Measurements from ENCODE around the gene NBL1. TPM values are rescaled to one million over a fixed set of nuclear protein-coding genes. Genes with fewer than 3 reads are reported as not detected.

Gene NBL1
- total and polyA plus RNA-seq, 4 donors = 0.72 to 4.4 (median 1.7) TPM

DNA sequence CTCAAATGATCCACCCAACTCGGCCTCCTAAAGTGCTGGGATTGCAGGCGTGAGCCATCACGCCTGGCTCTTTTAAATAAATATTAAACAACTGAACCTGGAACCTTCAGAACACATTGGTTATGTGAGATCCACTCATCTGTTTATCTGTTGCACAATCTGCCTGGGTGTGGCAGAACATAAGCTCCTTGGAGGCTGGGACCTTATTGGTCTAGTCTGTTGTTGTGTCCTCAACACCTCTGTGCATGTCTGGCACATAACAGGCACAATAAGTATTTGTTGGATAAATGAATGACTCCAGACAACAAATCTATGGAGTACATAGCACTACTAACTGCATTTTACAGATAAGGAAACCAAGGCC lies 4.1 kb upstream of the NBL1 start:
- Histone ChIP-seq H3K4me1 (ENCODE audit: control insufficient read depth in 4 of 4, insufficient read depth in 4 of 4, low read length in 3 of 4) (peaks cover 3 to 12% (median 7%) of the 10 kb centered on the region in 4 donors), H3K27ac (ENCODE audit: low read depth in 1 of 2, low read length in 2 of 2) (no peak overlapping the region)
- 35% methylated on average over 3 of the region's 3 CpGs for WGBS

DNA sequence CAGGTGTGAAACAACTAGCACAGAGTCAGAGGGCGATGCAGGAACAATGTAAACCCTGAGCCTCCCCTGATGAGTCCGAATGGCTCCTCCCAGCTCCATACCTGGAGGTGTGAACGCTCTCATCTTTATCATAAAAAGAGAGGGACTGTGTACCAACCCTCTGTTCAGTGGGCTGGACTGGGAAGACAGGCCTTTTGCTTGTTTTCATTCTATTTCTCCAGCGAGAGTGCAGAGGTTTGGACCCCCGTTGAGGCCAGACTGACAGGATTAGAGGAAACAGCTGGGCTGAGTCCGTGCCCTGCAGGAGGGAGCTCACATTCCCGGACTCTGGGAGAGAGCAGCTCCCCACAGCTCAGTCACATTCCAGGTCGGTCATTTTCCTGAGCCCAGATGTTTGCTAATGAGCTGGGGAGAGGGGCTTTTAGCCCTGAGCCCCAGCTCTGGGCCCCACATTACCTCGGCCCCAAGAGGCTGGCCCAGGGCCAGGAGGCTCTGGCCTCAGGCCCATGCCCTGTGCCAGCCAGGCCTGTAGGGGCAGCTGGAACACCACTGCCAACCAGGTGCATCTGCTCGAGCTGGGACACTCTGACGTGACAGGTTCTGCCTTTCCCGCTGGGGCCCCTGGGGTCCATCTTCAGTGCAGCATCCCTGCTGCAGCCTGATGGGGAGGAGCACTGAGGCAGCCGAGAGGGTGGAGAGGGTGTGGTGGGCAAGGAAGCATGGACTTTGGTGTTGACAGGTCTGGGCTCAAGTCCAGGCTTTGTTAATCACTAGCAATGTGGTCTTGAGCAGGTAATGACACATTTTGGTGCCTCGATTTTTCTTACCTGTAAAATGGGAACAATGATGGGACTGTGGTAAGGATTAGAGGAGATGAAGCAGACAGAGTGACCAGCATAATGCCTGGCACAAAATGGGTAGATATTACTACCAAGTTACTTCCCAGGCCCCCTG lies 3.5 kb upstream of the NBL1 start:
- H3K9me3 ChIP-seq (ENCODE audit: control insufficient read depth in 4 of 4, low read length in 3 of 4) = no peaks in the 10 kb centered on the region
- no peak overlapping the region for H3K9ac ChIP-seq (ENCODE audit: low read depth in 1 of 2, low read length in 2 of 2)
- no peaks in the 10 kb centered on the region for H3K36me3 ChIP-seq (ENCODE audit: control insufficient read depth in 4 of 4, insufficient read depth in 3 of 4, low read depth in 1 of 4, low read length in 3 of 4)
- no peak for DNase-seq (ENCODE audit: low spot score)
- 47% methylated on average over 14 of the region's 14 CpGs for WGBS
- peaks cover 0 to 8% (median 0%) of the 10 kb centered on the region in 4 donors for H3K27me3 ChIP-seq (ENCODE audit: control insufficient read depth in 4 of 4, insufficient read depth in 4 of 4, low read length in 3 of 4)
- peaks cover 3 to 12% (median 8%) of the 10 kb centered on the region in 4 donors for H3K4me1 ChIP-seq (ENCODE audit: control insufficient read depth in 4 of 4, insufficient read depth in 4 of 4, low read length in 3 of 4)
- TF ChIP-seq HNF4A (conservative IDR thresholded peaks at IDR 0.05) = peak in 1 of 2 donors; percentile 40
- TF ChIP-seq JUND (IDR thresholded peaks at IDR 0.05) = no peak
- H3K4me3 ChIP-seq (ENCODE audit: low read depth in 1 of 3, low read length in 3 of 3) = no peak overlapping the region
- H3K27ac ChIP-seq (ENCODE audit: low read depth in 1 of 2, low read length in 2 of 2) = no peak overlapping the region

More for the DNA sequence above, 4.1 kb upstream of the NBL1 start:
- Histone ChIP-seq H3K27me3 (ENCODE audit: control insufficient read depth in 4 of 4, insufficient read depth in 4 of 4, low read length in 3 of 4) (peaks cover 0 to 8% (median 0%) of the 10 kb centered on the region in 4 donors), H3K36me3 (ENCODE audit: control insufficient read depth in 4 of 4, insufficient read depth in 3 of 4, low read depth in 1 of 4, low read length in 3 of 4) (no peaks in the 10 kb centered on the region), H3K4me3 (ENCODE audit: low read depth in 1 of 3, low read length in 3 of 3) (no peak overlapping the region), H3K9me3 (ENCODE audit: control insufficient read depth in 4 of 4, low read length in 3 of 4) (no peaks in the 10 kb centered on the region), H3K9ac (ENCODE audit: low read depth in 1 of 2, low read length in 2 of 2) (no peak overlapping the region)
- no peak for DNase-seq (ENCODE audit: low spot score)
- TF ChIP-seq, protein P1, sequence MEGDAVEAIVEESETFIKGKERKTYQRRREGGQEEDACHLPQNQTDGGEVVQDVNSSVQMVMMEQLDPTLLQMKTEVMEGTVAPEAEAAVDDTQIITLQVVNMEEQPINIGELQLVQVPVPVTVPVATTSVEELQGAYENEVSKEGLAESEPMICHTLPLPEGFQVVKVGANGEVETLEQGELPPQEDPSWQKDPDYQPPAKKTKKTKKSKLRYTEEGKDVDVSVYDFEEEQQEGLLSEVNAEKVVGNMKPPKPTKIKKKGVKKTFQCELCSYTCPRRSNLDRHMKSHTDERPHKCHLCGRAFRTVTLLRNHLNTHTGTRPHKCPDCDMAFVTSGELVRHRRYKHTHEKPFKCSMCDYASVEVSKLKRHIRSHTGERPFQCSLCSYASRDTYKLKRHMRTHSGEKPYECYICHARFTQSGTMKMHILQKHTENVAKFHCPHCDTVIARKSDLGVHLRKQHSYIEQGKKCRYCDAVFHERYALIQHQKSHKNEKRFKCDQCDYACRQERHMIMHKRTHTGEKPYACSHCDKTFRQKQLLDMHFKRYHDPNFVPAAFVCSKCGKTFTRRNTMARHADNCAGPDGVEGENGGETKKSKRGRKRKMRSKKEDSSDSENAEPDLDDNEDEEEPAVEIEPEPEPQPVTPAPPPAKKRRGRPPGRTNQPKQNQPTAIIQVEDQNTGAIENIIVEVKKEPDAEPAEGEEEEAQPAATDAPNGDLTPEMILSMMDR (IDR thresholded peaks at IDR 0.05; ENCODE audit: low read depth, low read length, missing input control) = no peak
- peak in 1 of 2 donors; percentile 11 for TF ChIP-seq HNF4A (conservative IDR thresholded peaks at IDR 0.05)

DNA sequence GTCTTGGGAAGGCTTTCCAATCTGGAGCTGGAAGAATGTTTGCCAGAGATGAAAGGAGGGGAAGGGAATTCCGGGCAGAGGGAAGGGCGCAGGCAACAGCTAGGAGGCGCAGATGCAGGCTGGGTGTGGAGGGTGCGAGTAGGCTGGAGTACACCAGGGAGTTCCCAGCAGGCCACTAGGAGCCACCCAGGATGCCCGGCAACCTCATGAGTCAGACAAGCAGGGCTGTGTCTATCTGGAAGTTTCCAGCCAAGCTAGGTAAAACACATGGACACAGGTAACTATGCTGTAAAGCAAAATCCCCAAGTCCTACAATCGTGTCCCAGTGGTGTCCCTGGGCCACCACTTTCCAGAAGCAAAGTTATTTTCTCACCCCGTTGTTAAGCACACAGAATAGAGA lies 990 bp upstream of the NBL1 start:
- Histone ChIP-seq H3K27me3 (ENCODE audit: control insufficient read depth in 4 of 4, insufficient read depth in 4 of 4, low read length in 3 of 4) (peaks cover 0 to 8% (median 0%) of the 10 kb centered on the region in 4 donors), H3K36me3 (ENCODE audit: control insufficient read depth in 4 of 4, insufficient read depth in 3 of 4, low read depth in 1 of 4, low read length in 3 of 4) (no peaks in the 10 kb centered on the region), H3K4me1 (ENCODE audit: control insufficient read depth in 4 of 4, insufficient read depth in 4 of 4, low read length in 3 of 4) (peaks cover 3 to 12% (median 8%) of the 10 kb centered on the region in 4 donors), H3K4me3 (ENCODE audit: low read depth in 1 of 3, low read length in 3 of 3) (no peak overlapping the region), H3K27ac (ENCODE audit: low read depth in 1 of 2, low read length in 2 of 2) (no peak overlapping the region), H3K9me3 (ENCODE audit: control insufficient read depth in 4 of 4, low read length in 3 of 4) (no peaks in the 10 kb centered on the region), H3K9ac (ENCODE audit: low read depth in 1 of 2, low read length in 2 of 2) (no peak overlapping the region)
- 50% methylated on average over 7 of the region's 7 CpGs for WGBS
- TF ChIP-seq YY1 (IDR thresholded peaks at IDR 0.05) = no peak
- TF ChIP-seq, protein P2, sequence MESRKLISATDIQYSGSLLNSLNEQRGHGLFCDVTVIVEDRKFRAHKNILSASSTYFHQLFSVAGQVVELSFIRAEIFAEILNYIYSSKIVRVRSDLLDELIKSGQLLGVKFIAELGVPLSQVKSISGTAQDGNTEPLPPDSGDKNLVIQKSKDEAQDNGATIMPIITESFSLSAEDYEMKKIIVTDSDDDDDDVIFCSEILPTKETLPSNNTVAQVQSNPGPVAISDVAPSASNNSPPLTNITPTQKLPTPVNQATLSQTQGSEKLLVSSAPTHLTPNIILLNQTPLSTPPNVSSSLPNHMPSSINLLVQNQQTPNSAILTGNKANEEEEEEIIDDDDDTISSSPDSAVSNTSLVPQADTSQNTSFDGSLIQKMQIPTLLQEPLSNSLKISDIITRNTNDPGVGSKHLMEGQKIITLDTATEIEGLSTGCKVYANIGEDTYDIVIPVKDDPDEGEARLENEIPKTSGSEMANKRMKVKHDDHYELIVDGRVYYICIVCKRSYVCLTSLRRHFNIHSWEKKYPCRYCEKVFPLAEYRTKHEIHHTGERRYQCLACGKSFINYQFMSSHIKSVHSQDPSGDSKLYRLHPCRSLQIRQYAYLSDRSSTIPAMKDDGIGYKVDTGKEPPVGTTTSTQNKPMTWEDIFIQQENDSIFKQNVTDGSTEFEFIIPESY (IDR thresholded peaks at IDR 0.05) = no peak
- TF ChIP-seq HNF4A (conservative IDR thresholded peaks at IDR 0.05) = no peak
- TF ChIP-seq, protein P3, sequence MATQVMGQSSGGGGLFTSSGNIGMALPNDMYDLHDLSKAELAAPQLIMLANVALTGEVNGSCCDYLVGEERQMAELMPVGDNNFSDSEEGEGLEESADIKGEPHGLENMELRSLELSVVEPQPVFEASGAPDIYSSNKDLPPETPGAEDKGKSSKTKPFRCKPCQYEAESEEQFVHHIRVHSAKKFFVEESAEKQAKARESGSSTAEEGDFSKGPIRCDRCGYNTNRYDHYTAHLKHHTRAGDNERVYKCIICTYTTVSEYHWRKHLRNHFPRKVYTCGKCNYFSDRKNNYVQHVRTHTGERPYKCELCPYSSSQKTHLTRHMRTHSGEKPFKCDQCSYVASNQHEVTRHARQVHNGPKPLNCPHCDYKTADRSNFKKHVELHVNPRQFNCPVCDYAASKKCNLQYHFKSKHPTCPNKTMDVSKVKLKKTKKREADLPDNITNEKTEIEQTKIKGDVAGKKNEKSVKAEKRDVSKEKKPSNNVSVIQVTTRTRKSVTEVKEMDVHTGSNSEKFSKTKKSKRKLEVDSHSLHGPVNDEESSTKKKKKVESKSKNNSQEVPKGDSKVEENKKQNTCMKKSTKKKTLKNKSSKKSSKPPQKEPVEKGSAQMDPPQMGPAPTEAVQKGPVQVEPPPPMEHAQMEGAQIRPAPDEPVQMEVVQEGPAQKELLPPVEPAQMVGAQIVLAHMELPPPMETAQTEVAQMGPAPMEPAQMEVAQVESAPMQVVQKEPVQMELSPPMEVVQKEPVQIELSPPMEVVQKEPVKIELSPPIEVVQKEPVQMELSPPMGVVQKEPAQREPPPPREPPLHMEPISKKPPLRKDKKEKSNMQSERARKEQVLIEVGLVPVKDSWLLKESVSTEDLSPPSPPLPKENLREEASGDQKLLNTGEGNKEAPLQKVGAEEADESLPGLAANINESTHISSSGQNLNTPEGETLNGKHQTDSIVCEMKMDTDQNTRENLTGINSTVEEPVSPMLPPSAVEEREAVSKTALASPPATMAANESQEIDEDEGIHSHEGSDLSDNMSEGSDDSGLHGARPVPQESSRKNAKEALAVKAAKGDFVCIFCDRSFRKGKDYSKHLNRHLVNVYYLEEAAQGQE (IDR thresholded peaks at IDR 0.05) = no peak
- TF ChIP-seq EGR1 (IDR thresholded peaks at IDR 0.05; ENCODE audit: low read depth in 2 of 2) = no peak
- TF ChIP-seq RAD21 (IDR thresholded peaks at IDR 0.05) = no peak
- no peak for TF ChIP-seq HNF4G (IDR thresholded peaks at IDR 0.05)
- TF ChIP-seq FOXA1 (IDR thresholded peaks at IDR 0.05) = no peak
- no peak for TF ChIP-seq FOXA2 (IDR thresholded peaks at IDR 0.05)
- no peak for DNase-seq (ENCODE audit: low spot score)
